GM10847 (cell line): Measurements from ENCODE around the gene ABHD11.

Experiments
- POLR2A ChIP-seq: IDR thresholded peaks from 2 replicates; pipeline ENCODE4 v1.6.1; 2011; ENCODE audit not compliant: insufficient read length; ENCODE audit errors: extremely low read depth

ABHD11 gene

DNA sequence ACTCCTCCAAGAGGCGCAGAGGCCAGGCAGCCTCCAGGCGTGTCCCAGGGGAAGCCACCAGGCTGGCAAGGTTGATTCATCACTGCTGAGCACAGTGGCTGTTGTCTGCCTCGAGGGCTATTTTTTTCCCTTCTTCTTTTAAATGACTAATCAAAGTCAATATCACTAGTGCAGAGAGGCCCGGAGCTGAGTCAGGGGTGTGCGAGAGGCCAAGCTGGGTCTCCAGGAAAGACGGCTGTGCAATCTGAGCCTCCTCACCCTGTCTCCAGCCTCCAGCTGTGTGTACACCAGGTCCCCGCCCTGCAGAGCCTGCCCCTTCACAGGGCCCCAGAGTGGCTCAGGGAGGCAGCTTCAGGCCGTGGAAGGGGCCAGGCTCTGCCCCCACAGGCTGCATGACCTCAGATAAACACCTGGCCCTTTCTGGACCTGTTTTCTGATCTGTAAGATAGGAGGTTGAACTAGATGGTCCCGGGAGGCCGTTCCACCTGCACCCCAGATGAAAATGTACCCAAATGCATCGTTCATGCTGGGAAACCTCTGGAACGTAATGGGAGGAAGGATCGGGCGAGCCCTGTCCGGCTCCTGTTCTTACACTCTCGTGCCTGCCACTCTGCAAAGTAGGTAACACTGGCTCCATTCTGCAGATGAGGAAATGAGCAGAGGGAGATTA is 22.8 kb downstream of the ABHD11 start:
- TF ChIP-seq POLR2A, result no peak

- no peak for TF ChIP-seq POLR2A
Measured at GRCh38 chr7:73712773-73713172, 25.8 kb downstream of the ABHD11 start.

DNA sequence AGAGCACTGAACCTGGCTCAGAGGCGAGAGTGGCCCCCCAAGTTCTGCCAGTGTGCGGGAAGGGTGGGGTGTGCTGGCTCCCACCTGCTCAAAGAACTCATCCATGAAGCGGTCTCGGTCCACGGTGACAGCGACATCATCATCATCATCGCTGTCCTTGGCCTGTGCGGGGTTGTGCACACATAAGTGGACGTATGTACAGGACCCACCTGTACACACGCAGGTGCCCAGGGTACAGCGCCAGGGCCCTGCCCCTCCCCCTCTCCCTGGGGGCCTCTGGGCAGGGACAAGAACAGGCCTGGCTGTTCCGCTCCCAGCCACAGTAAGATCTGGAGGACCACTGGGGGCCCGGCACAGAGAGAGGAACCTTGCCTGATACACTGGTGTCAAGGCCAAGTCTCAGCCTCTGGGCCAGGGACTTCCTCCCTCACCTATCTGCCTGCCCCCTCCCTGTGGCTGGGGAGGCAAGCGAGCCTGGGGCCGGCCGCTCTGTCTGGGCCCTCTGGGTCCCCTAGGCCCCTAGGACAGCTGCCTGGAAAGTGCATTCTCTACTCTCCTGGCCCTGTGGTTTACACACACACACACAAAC is 29.5 kb downstream of the ABHD11 start:
- TF ChIP-seq POLR2A, result no peak

GRCh38 chr7:73707045-73707631 is 31.5 kb downstream of the ABHD11 start:
- no peak for TF ChIP-seq POLR2A

DNA sequence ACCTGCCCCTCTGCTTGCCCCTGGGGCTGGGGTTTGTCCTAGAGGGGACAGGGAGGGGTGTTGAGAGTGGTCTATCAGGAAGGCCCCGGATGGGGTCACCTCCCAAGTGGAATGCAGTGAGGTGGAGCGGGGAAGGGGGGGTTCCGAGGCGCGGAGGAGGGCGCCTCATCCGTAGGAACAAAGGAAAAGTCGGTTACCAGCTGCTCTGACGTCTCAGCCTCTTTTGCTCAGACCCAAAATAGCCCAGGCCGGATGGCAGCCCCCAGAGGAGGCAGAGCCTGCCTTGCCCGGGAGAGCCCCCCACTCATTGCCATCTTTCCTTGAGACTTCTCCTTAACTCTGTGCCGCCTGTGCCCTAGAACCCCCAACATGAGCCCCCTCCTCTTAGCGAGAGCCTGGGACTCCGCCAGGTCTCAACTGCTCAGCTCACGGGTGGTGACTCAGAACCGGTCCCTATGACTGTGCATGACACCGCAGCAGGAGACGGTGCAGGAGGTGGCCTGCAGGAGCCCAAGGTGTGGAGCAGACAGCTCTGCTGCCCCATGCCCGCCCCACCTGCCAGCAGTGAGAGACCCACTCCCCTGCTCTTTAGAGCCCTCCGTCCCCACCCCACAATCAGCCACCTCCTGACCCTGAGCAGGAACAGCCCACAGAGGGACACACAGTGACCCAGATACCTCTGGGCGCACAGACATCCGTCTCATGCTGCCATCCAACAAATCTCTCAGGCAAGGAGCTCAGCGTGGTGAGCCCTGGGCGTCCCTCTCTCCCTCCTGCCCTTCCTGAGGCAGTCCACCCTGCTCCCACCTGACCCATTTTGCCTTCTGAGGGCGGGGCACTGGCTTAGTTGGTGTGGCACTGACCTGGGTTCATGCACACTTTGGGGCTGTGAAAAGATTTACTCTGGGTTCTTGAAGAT is 32.2 kb downstream of the ABHD11 start:
- no peak for TF ChIP-seq POLR2A

- TF ChIP-seq POLR2A, result no peak
Measured at GRCh38 chr7:73705551-73705920, 33.1 kb downstream of the ABHD11 start.

DNA sequence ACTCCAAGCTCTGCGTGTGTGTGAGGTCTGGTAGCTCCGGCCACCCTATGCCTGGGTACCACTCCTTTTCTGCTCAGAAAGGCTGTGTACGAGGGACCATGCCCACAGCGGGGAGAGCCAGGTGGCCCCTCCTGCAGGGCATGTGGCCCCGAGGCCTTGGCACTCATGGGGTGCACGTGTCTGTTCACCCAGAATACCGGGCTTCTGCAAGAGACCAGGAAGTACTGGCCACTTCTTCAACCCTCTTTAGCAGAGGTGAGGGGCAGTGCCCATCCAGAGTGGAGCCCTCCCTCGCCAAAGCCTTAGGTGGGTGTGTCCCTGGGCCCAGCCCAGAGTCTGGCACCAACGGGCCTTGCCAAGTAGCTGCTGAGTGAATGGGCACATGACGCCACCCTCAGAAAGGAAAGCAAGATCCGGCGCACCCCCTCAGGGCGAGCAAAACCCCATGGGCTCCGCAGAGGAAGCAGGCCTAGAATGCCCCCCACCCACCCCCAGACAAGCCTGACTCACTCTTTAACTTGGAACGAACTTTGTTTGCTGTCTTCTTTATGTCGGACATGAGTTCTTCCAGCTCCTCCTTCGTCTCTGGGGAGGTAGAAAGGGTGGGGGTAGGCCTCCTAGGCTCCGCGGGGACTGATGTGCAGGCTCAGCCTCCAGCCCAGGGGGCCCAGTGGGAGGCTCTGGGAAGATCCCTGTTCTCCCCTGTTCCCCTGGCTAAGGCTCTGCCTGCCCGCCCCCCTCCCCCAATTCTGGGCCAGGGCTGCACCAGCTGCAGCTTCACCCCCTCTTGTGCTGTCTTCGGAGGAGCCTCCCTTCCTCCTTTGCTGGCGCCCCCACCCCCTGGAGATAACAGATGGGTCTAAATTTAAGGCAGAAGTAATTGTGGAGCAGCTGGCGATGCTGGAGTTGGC is 33.7 kb downstream of the ABHD11 start:
- no peak for TF ChIP-seq POLR2A

DNA sequence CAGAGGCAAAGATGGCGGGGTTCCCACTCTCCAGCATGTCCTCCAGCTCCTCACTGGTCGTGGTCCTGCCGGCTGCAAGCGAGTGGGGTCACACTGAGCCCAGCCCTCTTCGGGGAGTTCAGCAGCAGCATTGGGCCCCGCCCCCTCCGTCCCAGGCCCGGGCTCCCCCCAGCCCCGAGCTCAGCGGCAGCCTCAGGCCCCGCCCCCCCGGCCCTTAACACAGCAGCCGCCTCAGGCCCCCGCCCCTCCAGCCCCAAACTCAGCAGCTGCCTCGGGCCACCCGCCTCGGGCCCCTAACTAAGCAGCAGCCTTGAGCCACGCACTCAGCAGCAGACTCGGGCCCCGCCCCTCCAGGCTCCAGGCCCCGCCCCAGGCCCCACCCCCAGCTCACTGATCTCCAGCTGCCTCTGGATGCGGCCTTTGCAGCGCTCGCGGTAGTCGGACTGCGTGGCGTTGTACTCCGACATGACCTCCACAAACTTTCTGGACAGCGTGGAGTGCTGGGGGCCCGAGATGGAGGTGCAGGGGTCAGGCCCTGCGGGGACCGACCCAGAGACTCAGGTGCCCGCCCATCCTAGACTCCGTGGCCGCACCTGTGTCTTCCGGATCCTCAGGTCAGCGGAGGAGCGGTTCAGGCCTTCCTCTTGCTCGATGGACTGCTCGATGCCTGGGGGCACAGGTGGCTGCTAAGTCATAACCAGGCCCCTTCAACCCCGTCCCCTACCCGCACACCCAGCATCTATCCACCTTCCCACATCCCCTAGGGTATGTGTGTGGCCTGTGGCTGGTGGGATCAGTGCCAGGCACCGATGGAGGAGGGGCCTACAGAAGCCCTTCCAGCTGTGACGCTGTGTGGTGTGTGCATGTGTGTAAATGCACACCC is 34.6 kb downstream of the ABHD11 start:
- no peak for TF ChIP-seq POLR2A

GRCh38 chr7:73703225-73703624 is 35.4 kb downstream of the ABHD11 start:
- TF ChIP-seq POLR2A, result no peak

DNA sequence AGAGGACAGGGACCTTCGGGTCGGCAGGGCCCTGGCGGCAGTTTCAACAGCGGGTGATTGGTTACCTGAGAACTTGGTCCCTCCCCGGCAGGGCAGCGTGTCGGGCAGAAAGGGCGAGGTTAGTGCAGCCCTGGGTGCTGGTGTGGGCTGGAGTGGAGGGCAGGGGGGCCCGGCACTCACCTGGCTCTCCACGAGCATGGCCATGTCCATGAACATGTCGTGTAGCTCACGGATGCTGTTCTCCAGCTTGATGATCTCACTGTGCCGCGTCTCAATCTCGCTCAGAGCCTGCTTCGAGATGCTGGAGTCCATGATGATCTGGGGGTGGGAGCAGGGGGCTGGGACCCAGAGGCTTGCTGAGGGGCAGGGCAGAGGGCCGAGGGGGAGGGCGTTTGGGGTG is 35.9 kb downstream of the ABHD11 start:
- no peak for TF ChIP-seq POLR2A

DNA sequence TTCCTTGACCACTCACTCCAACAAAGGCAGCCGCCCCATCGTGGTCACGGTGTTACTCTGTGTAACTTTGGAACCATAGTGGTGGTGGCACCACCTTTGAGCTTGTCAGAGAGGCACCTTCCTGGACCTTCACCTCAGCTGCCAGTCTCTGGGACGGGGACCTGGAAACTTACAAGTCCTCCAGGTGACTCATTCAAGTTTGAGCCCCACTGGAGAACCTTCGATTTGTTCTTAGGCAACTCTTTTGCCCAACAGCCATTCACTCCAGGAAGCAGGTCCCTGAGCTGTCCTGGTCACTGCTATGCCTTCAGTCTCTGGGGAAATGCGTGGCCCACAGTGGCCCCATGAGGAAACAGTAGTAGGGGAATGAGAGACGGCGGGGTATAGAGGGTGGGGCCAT is 36.4 kb downstream of the ABHD11 start:
- no peak for TF ChIP-seq POLR2A

DNA sequence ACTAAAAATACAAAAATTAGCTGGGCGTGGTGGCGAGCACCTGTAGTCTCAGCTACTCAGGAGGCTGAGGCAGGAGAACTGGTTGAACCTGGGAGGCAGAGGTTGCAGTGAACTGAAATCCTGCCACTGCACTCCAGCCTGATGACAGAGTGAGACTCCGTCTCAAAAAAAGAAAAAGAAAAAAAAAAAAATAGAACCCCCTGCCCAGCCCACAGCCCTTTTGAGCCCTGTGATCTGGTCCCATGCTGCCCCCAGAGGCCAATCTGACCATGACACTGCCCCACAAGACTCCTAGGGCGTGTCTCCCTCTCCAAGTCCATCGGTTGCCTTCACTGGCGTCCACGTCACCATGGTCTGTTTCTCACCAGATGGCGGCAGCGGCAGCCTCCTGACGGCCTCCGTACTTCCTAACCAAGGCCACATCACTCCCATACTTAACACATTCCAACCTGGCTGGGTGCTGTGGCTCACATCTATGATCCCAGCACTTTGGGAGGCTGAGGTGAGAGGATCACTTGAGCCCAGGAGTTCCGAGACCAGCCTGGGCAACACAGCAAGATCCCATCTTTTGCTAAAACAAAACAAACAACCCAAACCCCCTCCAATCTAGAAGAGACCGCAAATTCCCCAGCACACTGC is 37.1 kb downstream of the ABHD11 start:
- TF ChIP-seq POLR2A, result no peak

GRCh38 chr7:73700581-73701134 is 37.9 kb downstream of the ABHD11 start:
- TF ChIP-seq POLR2A, result no peak

- TF ChIP-seq POLR2A, result no peak
Measured at GRCh38 chr7:73700069-73700423, 38.6 kb downstream of the ABHD11 start.
